ENCODE results near the gene APPL1. TPM values are rescaled to one million over a fixed set of nuclear protein-coding genes. Genes with fewer than 3 reads are reported as not detected.

Gene APPL1
- total and polyA plus RNA-seq, 2 of the 8 experiments (the other 6 are each of a cell fraction or from before 2014, with no cell fraction given) = 9.4 to 34.4 TPM

- no peak for DNase-seq (ENCODE audit: low read depth in 1 of 2, low spot score in 2 of 2)
- no peak overlapping the region for H2AFZ ChIP-seq (ENCODE audit: low read length)
- no peak overlapping the region for H3K9ac ChIP-seq (replicated peaks in 1 of 4; ENCODE audit: extremely low read depth in 1 of 4, low read depth in 3 of 4, low read length in 3 of 4)
- no peaks in the 10 kb centered on the region for H3K4me1 ChIP-seq (replicated peaks in 1 of 4; ENCODE audit: control insufficient read depth in 3 of 4, insufficient read depth in 4 of 4, low read length in 3 of 4)
- H3K4ac ChIP-seq (replicated peaks; ENCODE audit: insufficient read length, low read depth, low read length) = no peak overlapping the region
- H4K5ac ChIP-seq (ENCODE audit: insufficient read length, low read depth, low read length) = no peak overlapping the region
- H3K23me2 ChIP-seq (ENCODE audit: low read depth, low read length) = no peaks in the 10 kb centered on the region
- H3K23ac ChIP-seq (ENCODE audit: insufficient read length) = no peak overlapping the region
- H3K27me3 ChIP-seq (replicated peaks in 1 of 4; ENCODE audit: control insufficient read depth in 3 of 4, extremely low read depth in 1 of 4, insufficient read depth in 3 of 4, low read length in 3 of 4) = no peaks in the 10 kb centered on the region
- H3K36me3 ChIP-seq (ENCODE audit: control insufficient read depth in 2 of 4, insufficient read depth in 4 of 4, low read length in 3 of 4) = peaks cover 0 to 22% (median 3%) of the 10 kb centered on the region in 4 experiments; a peak in 3 of 8 replicates
- WGBS, 2 experiments (ENCODE audit: extremely low coverage in 1 of 2, insufficient coverage in 1 of 2, insufficient read length in 1 of 2, insufficient replicate concordance in 2 of 2, low coverage in 1 of 2, low lambda C conversion rate in 2 of 2, missing lambda C conversion rate in 1 of 2) = 94% methylated on average over 1 of the region's 1 CpG; no CpG with 5 or more reads in 1 of the 2 experiments
- H3K14ac ChIP-seq (ENCODE audit: insufficient read length) = no peak overlapping the region
- no peak overlapping the region for H4K91ac ChIP-seq (replicated peaks; ENCODE audit: insufficient read length, low read length)
- H3K4me3 ChIP-seq (ENCODE audit: extremely low read depth in 1 of 4, insufficient read depth in 2 of 4, low read depth in 3 of 4, low read length in 4 of 4) = no peak overlapping the region
- H3K56ac ChIP-seq (replicated peaks; ENCODE audit: insufficient read length, low read depth, low read length) = no peak overlapping the region
- no peak for FAIRE-seq
- H2BK12ac ChIP-seq (ENCODE audit: low read depth, low read length) = no peak overlapping the region
- H3K79me1 ChIP-seq (ENCODE audit: low read depth, low read length) = no peaks in the 10 kb centered on the region
- no peak overlapping the region for H3K4me2 ChIP-seq (ENCODE audit: insufficient read depth in 1 of 2, low read depth in 2 of 2, low read length in 2 of 2)
- H2BK5ac ChIP-seq (ENCODE audit: low read depth, low read length) = no peak overlapping the region
- ChIA-PET CTCF (ENCODE audit: partially characterized antibody) (no interaction called here), POLR2A (ENCODE audit: partially characterized antibody) (no interaction called here)
- no peak overlapping the region for H2BK120ac ChIP-seq (replicated peaks; ENCODE audit: low read depth, low read length)
- H3K79me2 ChIP-seq (ENCODE audit: control insufficient read depth in 1 of 2, insufficient read depth in 2 of 2, low read length in 2 of 2) = no peaks in the 10 kb centered on the region
- no peaks in the 10 kb centered on the region for H3K9me3 ChIP-seq (ENCODE audit: insufficient read depth in 2 of 2, low read depth in 1 of 2, low read length in 1 of 2)
- no peak overlapping the region for H2BK20ac ChIP-seq (ENCODE audit: low read length)
- no peaks in the 10 kb centered on the region for H4K20me1 ChIP-seq (replicated peaks in 1 of 2; ENCODE audit: control insufficient read depth in 1 of 2, insufficient read depth in 2 of 2, low read length in 2 of 2)
- H2BK15ac ChIP-seq (ENCODE audit: low read length) = no peak overlapping the region
- no peak for TF ChIP-seq USF2 (IDR thresholded peaks at IDR 0.05; ENCODE audit: low read length)
- TF ChIP-seq RFX5 (IDR thresholded peaks at IDR 0.05; ENCODE audit: borderline replicate concordance, low read depth, low read length) = no peak
- no peak for TF ChIP-seq PHF8 (conservative IDR thresholded peaks at IDR 0.05; ENCODE audit: low read depth, low read length)
- TF ChIP-seq SP4 (IDR thresholded peaks at IDR 0.05; ENCODE audit: low read length) = no peak
- TF ChIP-seq CHD1 (IDR thresholded peaks at IDR 0.05; ENCODE audit: low read depth, low read length) = no peak
- TF ChIP-seq HDAC6 (IDR thresholded peaks at IDR 0.05; ENCODE audit: low read depth, low read length) = no peak
- no peak for TF ChIP-seq FOSL1 (IDR thresholded peaks at IDR 0.05; ENCODE audit: insufficient read depth, low read depth, low read length)
- no peak for TF ChIP-seq YY1 (IDR thresholded peaks at IDR 0.05; ENCODE audit: low read depth, low read length)
- TF ChIP-seq MAX (IDR thresholded peaks at IDR 0.05) = no peak
- no peak for TF ChIP-seq CBX8 (IDR thresholded peaks at IDR 0.05; ENCODE audit: borderline replicate concordance, low read depth, low read length)
- TF ChIP-seq TAF7 (optimal IDR thresholded peaks at IDR 0.05; ENCODE audit: borderline replicate concordance, low read depth, low read length) = no peak
- TF ChIP-seq EGR1 (IDR thresholded peaks at IDR 0.05; ENCODE audit: borderline replicate concordance, low read depth, low read length) = no peak
- no peak for TF ChIP-seq RXRA (IDR thresholded peaks at IDR 0.05; ENCODE audit: insufficient read depth, low read depth, low read length)
- H3K18ac ChIP-seq (ENCODE audit: extremely low read depth, low read length) = no peak overlapping the region
- H3K27ac ChIP-seq (ENCODE audit: low read depth, low read length) = no peak overlapping the region
- no peak overlapping the region for H2AK5ac ChIP-seq (ENCODE audit: low read depth, low read length)
- H4K8ac ChIP-seq (ENCODE audit: extremely low read depth, insufficient read depth, low read length) = no peak overlapping the region
These were observed 40.9 kb downstream of the APPL1 start for GRCh38 chr3:57268416-57268815.

All from H1 (cell line).